Skeletal muscle satellite cell (primary cell): ENCODE results near the gene CMSS1.

Experiments used
- H3K27me3 ChIP-seq: 2 replicates; pipeline ENCODE4 v1.7.0; 2013; ENCODE audit warnings: low read length; ENCODE audit not compliant: control insufficient read depth, insufficient read depth
- H3K36me3 ChIP-seq: 2 replicates; pipeline ENCODE4 v1.7.0; 2013; ENCODE audit warnings: mild to moderate bottlenecking, control low read depth, low read length; ENCODE audit not compliant: insufficient read depth
- H3K4me1 ChIP-seq: 2 replicates; pipeline ENCODE4 v1.7.0; 2013; ENCODE audit warnings: low read length; ENCODE audit not compliant: control insufficient read depth, insufficient read depth
- H3K4me2 ChIP-seq: 2 replicates; pipeline ENCODE4 v1.7.0; 2013; ENCODE audit warnings: mild to moderate bottlenecking, low read length
- H3K4me3 ChIP-seq: 2 replicates; pipeline ENCODE4 v1.7.0; 2013; ENCODE audit warnings: low read length
- H3K9ac ChIP-seq: 2 replicates; pipeline ENCODE4 v1.7.0; 2013; ENCODE audit warnings: mild to moderate bottlenecking, low read depth, low read length, moderate library complexity
- H3K9me3 ChIP-seq: replicated peaks from 2 replicates; pipeline ENCODE4 v1.7.0; 2013; ENCODE audit warnings: mild to moderate bottlenecking, control low read depth, low read length

CMSS1 gene

GRCh38 chr3:99842826-99843589, 25.3 kb downstream of the CMSS1 start:
- peak overlapping the region; percentile 10 for H3K9ac ChIP-seq
- no peak overlapping the region for H3K4me2 ChIP-seq
- no peaks in the 10 kb centered on the region for H3K36me3 ChIP-seq

DNA sequence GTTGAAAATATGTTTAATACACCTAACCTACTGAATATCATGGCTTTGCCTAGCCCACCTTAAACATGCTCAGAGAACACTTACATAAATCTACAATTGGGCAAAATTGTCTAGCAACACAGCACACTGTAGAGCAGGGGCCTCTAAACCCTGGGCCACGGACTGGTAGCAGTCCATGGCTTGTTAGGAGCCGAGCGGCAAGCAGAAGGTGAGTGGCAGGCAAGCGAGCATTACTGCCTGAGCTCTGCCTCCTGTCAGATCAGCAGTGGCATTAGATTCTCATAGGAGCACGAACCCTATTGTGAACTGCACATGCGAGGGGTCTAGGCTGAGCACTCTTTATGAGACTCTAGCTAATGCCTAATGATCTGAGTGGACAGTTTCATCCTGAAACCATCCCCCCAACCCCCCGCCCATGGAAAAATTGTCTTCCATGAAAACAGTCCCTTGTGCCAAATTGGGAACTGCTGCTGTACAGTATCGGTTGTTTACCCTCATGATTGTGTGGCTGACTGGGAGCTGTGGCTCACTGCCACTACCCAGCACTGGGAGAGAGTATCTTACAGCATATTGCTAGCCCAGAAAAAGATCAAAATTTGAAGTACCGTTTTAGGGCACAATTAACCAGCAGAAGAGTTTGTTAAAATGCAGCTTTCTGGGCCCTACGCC, 26.1 kb downstream of the CMSS1 start:
- Histone ChIP-seq H3K4me3 (no peak overlapping the region), H3K9ac (peak overlapping the region; percentile 10), H3K9me3 (no peaks in the 10 kb centered on the region), H3K36me3 (no peaks in the 10 kb centered on the region), H3K4me2 (peak overlapping the region; percentile 31), H3K27me3 (no peaks in the 10 kb centered on the region), H3K4me1 (peaks cover 9% of the 10 kb centered on the region)

More at GRCh38 chr3:99842826-99843589, 25.3 kb downstream of the CMSS1 start:
- Histone ChIP-seq H3K27me3 (no peaks in the 10 kb centered on the region), H3K9me3 (no peaks in the 10 kb centered on the region), H3K4me3 (no peak overlapping the region), H3K4me1 (peaks cover 9% of the 10 kb centered on the region)

- Histone ChIP-seq H3K9me3 (no peaks in the 10 kb centered on the region), H3K27me3 (no peaks in the 10 kb centered on the region), H3K4me3 (no peak overlapping the region), H3K4me2 (no peak overlapping the region), H3K4me1 (peaks cover 9% of the 10 kb centered on the region), H3K9ac (no peak overlapping the region), H3K36me3 (peaks cover 12% of the 10 kb centered on the region)
Observed at GRCh38 chr3:99845331-99845730, 27.7 kb downstream of the CMSS1 start.

DNA sequence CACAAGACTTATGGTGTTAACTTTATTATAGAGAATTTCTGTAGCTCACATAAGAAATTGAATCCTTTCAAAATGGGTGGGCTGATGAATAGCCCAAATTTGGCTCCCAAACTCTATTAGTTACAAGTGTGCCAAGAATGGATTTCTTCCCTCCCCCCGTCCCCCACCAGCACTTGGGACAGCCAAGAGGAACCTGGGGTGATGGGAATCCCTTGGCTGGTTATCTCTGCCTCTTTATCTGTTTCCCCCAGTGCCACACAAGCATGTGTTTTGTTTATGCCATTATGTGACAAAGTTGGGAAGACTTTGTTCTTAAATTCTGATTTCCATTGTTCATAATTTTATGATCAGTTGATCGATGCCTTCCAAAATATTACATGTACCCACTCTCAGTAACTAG, 28.3 kb downstream of the CMSS1 start:
- H3K4me1 ChIP-seq: peaks cover 9% of the 10 kb centered on the region
- H3K9me3 ChIP-seq: no peaks in the 10 kb centered on the region
- peaks cover 12% of the 10 kb centered on the region for H3K36me3 ChIP-seq
- no peak overlapping the region for H3K4me3 ChIP-seq
- no peak overlapping the region for H3K9ac ChIP-seq
- H3K27me3 ChIP-seq: no peaks in the 10 kb centered on the region
- no peak overlapping the region for H3K4me2 ChIP-seq

DNA sequence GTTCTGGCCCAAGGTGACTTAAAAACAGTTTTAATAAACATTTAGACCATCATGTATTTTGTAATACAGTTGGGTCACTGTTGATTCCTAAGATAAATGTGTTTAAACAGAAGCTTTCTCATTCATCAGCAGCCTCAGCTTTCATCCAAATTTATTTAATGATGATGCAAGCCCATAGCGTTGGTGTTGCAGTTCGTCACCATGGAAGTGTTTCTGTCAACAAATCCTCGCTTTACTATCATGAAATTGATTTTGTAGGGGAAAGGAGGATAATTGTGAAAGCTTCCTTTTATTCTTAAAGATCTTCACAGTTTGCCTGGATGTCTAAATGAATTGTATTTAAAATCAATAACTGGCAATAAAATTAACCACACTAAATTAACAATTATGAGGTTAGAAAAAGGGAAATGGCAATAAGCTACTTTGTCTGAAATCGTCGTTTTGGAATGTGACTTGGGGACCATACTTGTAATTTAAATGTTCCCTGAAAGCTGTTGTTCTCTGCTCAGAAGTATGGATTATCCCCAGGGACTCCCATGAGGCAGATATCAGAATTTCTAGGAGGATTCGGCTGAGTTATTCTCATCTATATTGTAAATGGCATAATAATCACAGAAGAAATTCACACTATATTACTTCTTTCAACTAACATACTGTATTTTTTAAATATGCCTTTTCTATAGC, 29.0 kb downstream of the CMSS1 start:
- Histone ChIP-seq H3K4me3 (no peak overlapping the region), H3K9ac (no peak overlapping the region), H3K4me1 (peaks cover 9% of the 10 kb centered on the region), H3K9me3 (no peaks in the 10 kb centered on the region), H3K4me2 (no peak overlapping the region), H3K36me3 (peaks cover 12% of the 10 kb centered on the region), H3K27me3 (no peaks in the 10 kb centered on the region)

GRCh38 chr3:99848433-99848832, 30.8 kb downstream of the CMSS1 start:
- no peaks in the 10 kb centered on the region for H3K9me3 ChIP-seq

DNA sequence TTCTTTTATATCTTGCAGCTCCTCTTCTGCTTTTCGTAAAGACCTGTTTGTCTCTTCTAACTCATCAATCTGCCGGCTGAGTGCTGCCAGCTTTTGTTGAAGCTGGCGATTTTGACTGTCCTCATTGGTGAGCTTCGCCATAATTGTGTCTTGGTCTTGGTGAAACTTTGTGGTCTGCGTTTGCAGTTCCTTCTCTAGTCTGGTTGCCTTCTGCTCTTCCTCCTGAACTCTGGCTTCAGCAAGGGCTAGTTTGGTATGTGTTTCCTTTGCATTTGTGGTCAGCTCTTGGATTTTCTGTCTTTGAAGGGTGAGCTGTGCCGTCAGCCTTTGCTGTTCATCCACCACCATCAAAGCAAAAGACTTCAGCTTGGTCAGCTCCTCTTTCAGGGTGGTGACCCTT, 32.9 kb downstream of the CMSS1 start:
- Histone ChIP-seq H3K27me3 (no peaks in the 10 kb centered on the region), H3K9ac (no peak overlapping the region)

More at GRCh38 chr3:99848433-99848832, 30.8 kb downstream of the CMSS1 start:
- Histone ChIP-seq H3K36me3 (peaks cover 12% of the 10 kb centered on the region), H3K4me3 (no peak overlapping the region), H3K4me1 (peaks cover 8% of the 10 kb centered on the region), H3K27me3 (no peaks in the 10 kb centered on the region), H3K4me2 (no peak overlapping the region), H3K9ac (no peak overlapping the region)

DNA sequence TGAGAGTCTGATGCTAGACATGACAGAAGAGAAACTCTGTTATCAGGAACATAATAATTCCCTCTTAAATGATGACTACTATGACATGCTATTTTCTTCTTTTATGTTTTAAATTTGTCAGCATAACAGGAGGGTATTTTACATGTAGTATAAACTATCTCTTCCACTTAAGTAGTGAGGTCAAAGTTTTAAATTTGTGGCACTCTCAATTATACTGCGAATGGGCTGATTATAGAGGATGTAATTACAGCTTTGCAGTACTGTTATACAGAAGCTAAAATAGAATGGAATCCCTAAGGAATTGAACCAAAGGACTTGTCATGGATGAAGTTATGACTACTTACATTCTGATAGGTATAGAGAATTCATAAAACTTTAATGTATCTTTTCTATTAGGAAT, 34.3 kb downstream of the CMSS1 start:
- Histone ChIP-seq H3K27me3 (no peaks in the 10 kb centered on the region), H3K4me3 (no peak overlapping the region), H3K4me1 (peaks cover 10% of the 10 kb centered on the region), H3K4me2 (no peak overlapping the region), H3K36me3 (peaks cover 19% of the 10 kb centered on the region), H3K9ac (no peak overlapping the region), H3K9me3 (no peaks in the 10 kb centered on the region)

More for the DNA sequence above, 32.9 kb downstream of the CMSS1 start:
- no peaks in the 10 kb centered on the region for H3K4me1 ChIP-seq
- no peak overlapping the region for H3K4me2 ChIP-seq
- peaks cover 12% of the 10 kb centered on the region for H3K36me3 ChIP-seq
- H3K4me3 ChIP-seq: no peak overlapping the region
- no peaks in the 10 kb centered on the region for H3K9me3 ChIP-seq

DNA sequence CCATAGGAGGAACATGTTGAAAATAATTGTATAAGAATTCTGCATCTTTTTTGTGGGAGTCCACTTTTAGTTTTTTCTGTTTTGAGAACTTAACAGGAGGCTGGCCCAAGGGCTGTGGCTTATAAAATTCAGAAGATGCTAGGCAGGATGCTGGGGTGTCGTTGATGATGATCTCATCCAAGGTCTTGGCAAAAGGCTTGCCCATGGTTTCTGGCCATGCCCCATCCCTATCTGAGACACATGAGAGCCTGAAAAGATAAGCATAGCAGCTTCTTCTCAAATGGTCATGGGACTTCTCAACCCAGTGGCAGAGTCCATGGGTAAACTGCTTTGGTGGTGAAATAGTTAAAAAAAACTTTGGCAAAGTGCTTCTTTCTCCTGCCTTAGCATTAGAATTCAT, 35.2 kb downstream of the CMSS1 start:
- Histone ChIP-seq H3K36me3 (peaks cover 22% of the 10 kb centered on the region), H3K4me3 (no peak overlapping the region), H3K27me3 (no peaks in the 10 kb centered on the region), H3K4me1 (peaks cover 17% of the 10 kb centered on the region), H3K9ac (no peak overlapping the region), H3K9me3 (no peaks in the 10 kb centered on the region), H3K4me2 (no peak overlapping the region)

DNA sequence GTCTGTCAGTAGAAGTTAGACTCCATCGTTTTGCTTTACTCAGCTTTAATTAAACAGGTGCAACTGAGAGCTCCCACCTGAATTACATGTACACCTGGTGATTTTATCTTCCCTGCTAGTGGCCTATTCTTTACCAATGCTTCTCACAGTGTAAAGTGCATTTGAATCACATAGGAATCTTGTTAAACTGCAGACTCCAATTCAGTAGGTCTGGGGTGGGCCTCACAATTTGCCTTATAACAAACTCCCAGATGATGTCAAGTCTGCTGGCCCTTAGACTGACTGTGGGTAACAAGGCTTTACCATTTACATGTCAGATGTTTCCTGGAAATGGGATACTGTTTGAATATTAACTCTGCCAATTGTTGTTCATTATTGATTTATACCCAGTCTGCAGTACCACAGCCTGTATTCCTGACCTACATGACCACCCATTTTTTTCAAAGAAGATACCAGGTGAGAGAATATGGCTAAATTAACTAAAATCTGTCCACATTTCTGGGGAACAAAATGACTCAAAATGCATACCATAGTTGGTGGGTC, 37.2 kb downstream of the CMSS1 start:
- H3K4me3 ChIP-seq: no peak overlapping the region
- H3K9ac ChIP-seq: no peak overlapping the region
- H3K4me1 ChIP-seq: peaks cover 30% of the 10 kb centered on the region
- peaks cover 13% of the 10 kb centered on the region for H3K36me3 ChIP-seq
- H3K4me2 ChIP-seq: no peak overlapping the region
- H3K9me3 ChIP-seq: no peaks in the 10 kb centered on the region
- H3K27me3 ChIP-seq: no peaks in the 10 kb centered on the region

DNA sequence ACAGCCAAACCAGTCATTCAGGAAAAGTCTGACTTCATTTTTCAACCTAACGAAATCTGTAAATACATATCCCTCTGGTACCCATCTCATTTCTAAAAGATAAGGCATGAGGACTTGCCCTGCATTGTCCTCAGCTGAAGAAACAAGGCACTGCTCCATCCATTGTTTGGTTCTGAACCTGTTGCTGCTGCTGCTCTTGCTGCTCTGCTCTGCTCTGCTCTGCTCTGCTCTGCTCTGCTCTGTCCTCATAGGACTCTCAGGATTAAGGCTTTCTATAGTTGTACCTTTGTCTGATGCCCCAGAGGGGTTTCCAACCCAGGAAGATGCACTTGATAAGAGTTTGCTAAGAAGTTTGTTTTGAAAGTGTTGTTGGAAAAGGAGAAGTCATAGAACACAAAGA, 38.2 kb downstream of the CMSS1 start:
- no peak overlapping the region for H3K4me3 ChIP-seq
- H3K4me2 ChIP-seq: no peak overlapping the region
- no peaks in the 10 kb centered on the region for H3K9me3 ChIP-seq
- H3K36me3 ChIP-seq: peaks cover 9% of the 10 kb centered on the region
- H3K9ac ChIP-seq: no peak overlapping the region
- H3K4me1 ChIP-seq: peaks cover 40% of the 10 kb centered on the region
- no peaks in the 10 kb centered on the region for H3K27me3 ChIP-seq
